HepG2 (cell line): Measurements from ENCODE around the gene RTEL1. TPM values are rescaled to one million over a fixed set of nuclear protein-coding genes. Genes with fewer than 3 reads are reported as not detected.

Source experiments
- ARNTL ChIP-seq: sonication (generic); formaldehyde crosslinking; IDR thresholded peaks from 2 replicates; pipeline ENCODE4 v1.4.0; 2020; ENCODE audit warnings: mild to moderate bottlenecking, missing genetic modification reagents
- BORCS8-MEF2B ChIP-seq: sonication (generic); formaldehyde crosslinking; IDR thresholded peaks from 2 replicates; pipeline ENCODE4 v1.8.0; 2022; ENCODE audit warnings: mild to moderate bottlenecking, missing genetic modification reagents
- CBX5 ChIP-seq: sonication (generic); formaldehyde crosslinking; IDR thresholded peaks from 2 replicates; pipeline ENCODE4 v1.4.0; 2020; ENCODE audit warnings: missing genetic modification reagents, borderline replicate concordance
- DRAP1 ChIP-seq: IDR thresholded peaks from 2 replicates; pipeline ENCODE4 v1.6.1; 2016; ENCODE audit warnings: missing genetic modification reagents, missing compliant biosample characterization
- GABPB1 ChIP-seq: IDR thresholded peaks from 2 replicates; pipeline ENCODE4 v1.6.1; 2016; ENCODE audit warnings: mild to moderate bottlenecking, missing genetic modification reagents, moderate library complexity, missing compliant biosample characterization
- HDAC1 ChIP-seq: sonication (generic); formaldehyde crosslinking; IDR thresholded peaks from 2 replicates; pipeline ENCODE4 v1.5.1; 2020; ENCODE audit warnings: mild to moderate bottlenecking, missing genetic modification reagents
- HNRNPLL ChIP-seq: fragments of 200-400 bp; formaldehyde crosslinking; IDR thresholded peaks from 2 replicates; pipeline ENCODE4 v1.6.1; 2017; ENCODE audit warnings: mild to moderate bottlenecking, low read depth, low read length; ENCODE audit not compliant: poor library complexity, severe bottlenecking
- IKZF1 ChIP-seq: fragments of 450-650 bp; IDR thresholded peaks from 2 replicates; pipeline ENCODE4 v1.7.1; 2016
- JUND ChIP-seq: sonication (generic); formaldehyde crosslinking; IDR thresholded peaks from 2 replicates; pipeline ENCODE4 v1.8.0; 2022; ENCODE audit warnings: mild to moderate bottlenecking, missing genetic modification reagents
- MAFF ChIP-seq: IDR thresholded peaks from 2 replicates; pipeline ENCODE4 v1.6.1; 2011; ENCODE audit warnings: low read depth, low read length, improper control_type of control experiment
- MXD3 ChIP-seq: IDR thresholded peaks from 2 replicates; pipeline ENCODE4 v1.6.1; 2016; ENCODE audit warnings: mild to moderate bottlenecking, missing biosample characterization, missing genetic modification reagents
- RCOR2 ChIP-seq: IDR thresholded peaks from 2 replicates; pipeline ENCODE4 v1.6.1; 2016; ENCODE audit warnings: missing biosample characterization, missing genetic modification reagents
- REXO4 ChIP-seq: sonication (generic); formaldehyde crosslinking; IDR thresholded peaks from 2 replicates; pipeline ENCODE4 v1.8.0; 2022; ENCODE audit warnings: missing genetic modification reagents, mild to moderate bottlenecking, borderline replicate concordance
- RORA ChIP-seq: sonication (generic); formaldehyde crosslinking; IDR thresholded peaks from 2 replicates; pipeline ENCODE4 v1.5.0; 2020; ENCODE audit warnings: mild to moderate bottlenecking, missing genetic modification reagents, moderate library complexity
- SAP130 ChIP-seq: IDR thresholded peaks from 2 replicates; pipeline ENCODE4 v1.6.1; 2016; ENCODE audit warnings: low read depth
- TBX3 ChIP-seq: fragments of 450-650 bp; IDR thresholded peaks from 2 replicates; pipeline ENCODE4 v1.6.1; 2017; ENCODE audit warnings: antibody characterized with exemption, mild to moderate bottlenecking, inconsistent platforms, borderline replicate concordance
- TFAP4 ChIP-seq: sonication (generic); IDR thresholded peaks from 2 replicates; pipeline ENCODE4 v1.6.1; 2016; ENCODE audit warnings: low read depth, borderline replicate concordance
- U2AF2 ChIP-seq: fragments of 200-400 bp; formaldehyde crosslinking; IDR thresholded peaks from 2 replicates; pipeline ENCODE4 v1.6.1; 2017; ENCODE audit warnings: low read depth, mild to moderate bottlenecking, low read length
- ZBTB42 ChIP-seq: sonication (generic); formaldehyde crosslinking; IDR thresholded peaks from 2 replicates; pipeline ENCODE4 v1.5.0; 2020; ENCODE audit warnings: mild to moderate bottlenecking, missing genetic modification reagents
- ZNF253 ChIP-seq: sonication (generic); formaldehyde crosslinking; IDR thresholded peaks from 2 replicates; pipeline ENCODE4 v1.8.0; 2022; ENCODE audit warnings: mild to moderate bottlenecking, missing genetic modification reagents, borderline replicate concordance
- ZNF263 ChIP-seq: sonication (generic); formaldehyde crosslinking; IDR thresholded peaks from 2 replicates; pipeline ENCODE4 v1.4.0; 2020; ENCODE audit warnings: missing genetic modification reagents
- ZNF280D ChIP-seq: sonication (generic); formaldehyde crosslinking; IDR thresholded peaks from 2 replicates; pipeline ENCODE4 v1.5.1; 2020; ENCODE audit warnings: mild to moderate bottlenecking, missing genetic modification reagents
- ZNF296 ChIP-seq: sonication (generic); formaldehyde crosslinking; conservative IDR thresholded peaks from 2 replicates; pipeline ENCODE4 v1.5.0; 2020; ENCODE audit warnings: mild to moderate bottlenecking, missing genetic modification reagents
- ZNF367 ChIP-seq: sonication (generic); formaldehyde crosslinking; IDR thresholded peaks from 2 replicates; pipeline ENCODE4 v1.4.0; 2020; ENCODE audit warnings: missing genetic modification reagents, borderline replicate concordance
- ZNF510 ChIP-seq: sonication (generic); formaldehyde crosslinking; IDR thresholded peaks from 2 replicates; pipeline ENCODE4 v1.4.0; 2020; ENCODE audit warnings: low read depth, mild to moderate bottlenecking, missing genetic modification reagents
- ZNF563 ChIP-seq: sonication (generic); formaldehyde crosslinking; IDR thresholded peaks from 2 replicates; pipeline ENCODE4 v1.8.0; 2022; ENCODE audit warnings: mild to moderate bottlenecking, moderate library complexity, missing genetic modification reagents
- polyA plus RNA-seq, 8 experiments: library from polyadenylated mRNA; depleted of rRNA in 3 of 8; stranded (reverse) in 7 of 8; unstranded in 1 of 8; fragments of >200 nt; fragmentation: Illumina TruSeq in 4 of 8; extraction: Trizol in 4 of 8; gene quantifications; 2 replicates each; pipeline versions ENCODE4 v1.2.1 to v1.2.3, GENCODE V29; 2011 to 2016; ENCODE audit warnings: low read depth in 4 of 8, missing spikeins in 1 of 8, mixed read lengths in 1 of 8; ENCODE audit not compliant: insufficient read depth in 1 of 8
- total RNA-seq, 5 experiments: library from RNA; depleted of rRNA; stranded (reverse); fragments of >200 nt; fragmentation: Illumina TruSeq; extraction: Trizol; gene quantifications; 2 replicates each; pipeline ENCODE4 v1.2.3, GENCODE V29; 2016; ENCODE audit warnings: low read depth in 1 of 5

The RTEL1 gene
- total and polyA plus RNA-seq, 2 of the 13 experiments (the other 11 are each of a cell fraction or from before 2014, with no cell fraction given) = 21.8 to 36.4 TPM

- no peak for TF ChIP-seq ZNF280D (CRISPR knock-in tag)
- TF ChIP-seq GABPB1 (CRISPR knock-in tag) = peak; percentile 72
- TF ChIP-seq JUND = 0 out of 2 replicates have a peak, but pooled peaks have one; percentile 27
- TF ChIP-seq ZNF296 = no peak
- TF ChIP-seq ZNF563 (CRISPR knock-in tag) = peak; percentile 92; the same call in 1 of the 2 replicates
- TF ChIP-seq TFAP4 = peak; percentile 78; the same call in 1 of the 2 replicates
- peak; percentile 96 for TF ChIP-seq HNRNPLL
- no peak for TF ChIP-seq RORA (CRISPR knock-in tag)
- no peak for TF ChIP-seq ZNF510 (CRISPR knock-in tag)
- TF ChIP-seq MXD3 = peak; percentile 52
- no peak for TF ChIP-seq ZNF253 (CRISPR knock-in tag)
- TF ChIP-seq REXO4 (CRISPR knock-in tag) = no peak
- peak; percentile 64 for TF ChIP-seq HDAC1 (CRISPR knock-in tag)
- no peak for TF ChIP-seq ZNF367 (CRISPR knock-in tag)
- no peak for TF ChIP-seq ARNTL (CRISPR knock-in tag)
- no peak for TF ChIP-seq U2AF2
- TF ChIP-seq SAP130 (CRISPR knock-in tag) = peak; percentile 81
- TF ChIP-seq IKZF1 = no peak
- TF ChIP-seq ZBTB42 (CRISPR knock-in tag) = no peak
- peak; percentile 59; the same call in 1 of the 2 replicates for TF ChIP-seq ZNF263 (CRISPR knock-in tag)
- TF ChIP-seq MAFF = no peak
- peak; percentile 57; the same call in 1 of the 2 replicates for TF ChIP-seq DRAP1 (CRISPR knock-in tag)
- TF ChIP-seq TBX3 = no peak
- no peak for TF ChIP-seq RCOR2 (CRISPR knock-in tag)
- peak; percentile 74; the same call in 1 of the 2 replicates for TF ChIP-seq BORCS8-MEF2B
- TF ChIP-seq CBX5 (CRISPR knock-in tag) = peak; percentile 87; the same call in 1 of the 2 replicates
Observed at GRCh38 chr20:63641792-63642523, 16.2 kb upstream of the RTEL1 start (continued).
